ENCODE results near the gene EIF6. TPM values are rescaled to one million over a fixed set of nuclear protein-coding genes. Genes with fewer than 3 reads are reported as not detected.

Gene EIF6
- total RNA-seq, 2 experiments from 2014 or later: 24.9 to 25.8 TPM

GRCh38 chr20:35303382-35303734 lies 18.8 kb upstream of the EIF6 start:
- DNase-seq (no peak), ATAC-seq (ENCODE audit: poor library complexity) (no peak)
- intact Hi-C loops (cut with DNase I, micrococcal nuclease): loop anchor here (1.0 to 10.0 kb wide), 3 partner anchors 136 to 159 kb away; partner anchors contain the start of gene EDEM2 (in 1 of the 2)
- ChIA-PET CTCF (interaction anchor here (0.6 to 1.6 kb wide), 19 partner anchors 10 to 938 kb away, joined by 3 to 12 read pairs (median 4); partner anchors contain the start of genes EDEM2, EIF6 and ERGIC3), POLR2A (interaction anchor here (1.0 kb wide), 1 partner anchor 19 kb away, joined by 3 read pairs; the partner anchor contains the start of gene EIF6)
- no peak for TF ChIP-seq CTCF (IDR thresholded peaks at IDR 0.05)
- Histone ChIP-seq H3K4me3 (ENCODE audit: low read length) (no peak overlapping the region), H3K9me3 (ENCODE audit: control insufficient read depth in 1 of 2, insufficient read depth in 1 of 2, low read length in 2 of 2) (no peaks in the 10 kb centered on the region), H3K36me3 (ENCODE audit: insufficient read depth, low read length) (peaks cover 10% of the 10 kb centered on the region), H3K27me3 (ENCODE audit: control insufficient read depth in 1 of 2, insufficient read depth in 2 of 2, low read length in 2 of 2) (no peaks in the 10 kb centered on the region), H3K27ac (ENCODE audit: low read depth in 1 of 2, low read length in 2 of 2) (no peak overlapping the region), H3K4me1 (ENCODE audit: insufficient read depth, low read length) (peaks cover 17% of the 10 kb centered on the region)
- peaks cover 8% of the 10 kb centered on the region for H3K4me1 Mint-ChIP-seq (ENCODE audit: low read depth)
- no peaks in the 10 kb centered on the region for H3K27me3 Mint-ChIP-seq
- no peaks in the 10 kb centered on the region for H3K9me3 Mint-ChIP-seq
- peaks cover 5% of the 10 kb centered on the region for H3K36me3 Mint-ChIP-seq (ENCODE audit: low read depth)
- no peak overlapping the region for H3K27ac Mint-ChIP-seq
- no peak overlapping the region for H3K4me3 Mint-ChIP-seq

- peaks cover 10% of the 10 kb centered on the region for H3K36me3 ChIP-seq (ENCODE audit: insufficient read depth, low read length)
- ChIA-PET CTCF (interaction anchor here (1.0 to 1.6 kb wide), 3 partner anchors 13 to 145 kb away, joined by 3 to 12 read pairs (median 7); partner anchors contain the start of gene EIF6), POLR2A (no interaction called here)
- peaks cover 8% of the 10 kb centered on the region for H3K4me1 Mint-ChIP-seq (ENCODE audit: low read depth)
- H3K27ac Mint-ChIP-seq: no peak overlapping the region
- no peak for DNase-seq
- H3K4me3 ChIP-seq (ENCODE audit: low read length): no peak overlapping the region
- no peak overlapping the region for H3K27ac ChIP-seq (ENCODE audit: low read depth in 1 of 2, low read length in 2 of 2)
- intact Hi-C loops (cut with DNase I, micrococcal nuclease): loop anchor here (1.0 to 10.0 kb wide), 3 partner anchors 137 to 158 kb away; partner anchors contain the start of gene EDEM2 (in 1 of the 2)
- no peak overlapping the region for H3K4me3 Mint-ChIP-seq
- peaks cover 17% of the 10 kb centered on the region for H3K4me1 ChIP-seq (ENCODE audit: insufficient read depth, low read length)
- no peaks in the 10 kb centered on the region for H3K9me3 ChIP-seq (ENCODE audit: control insufficient read depth in 1 of 2, insufficient read depth in 1 of 2, low read length in 2 of 2)
- no peak for ATAC-seq (ENCODE audit: poor library complexity)
- peaks cover 5% of the 10 kb centered on the region for H3K36me3 Mint-ChIP-seq (ENCODE audit: low read depth)
- no peaks in the 10 kb centered on the region for H3K9me3 Mint-ChIP-seq
- no peaks in the 10 kb centered on the region for H3K27me3 Mint-ChIP-seq
- TF ChIP-seq CTCF (IDR thresholded peaks at IDR 0.05): no peak
- H3K27me3 ChIP-seq (ENCODE audit: control insufficient read depth in 1 of 2, insufficient read depth in 2 of 2, low read length in 2 of 2): no peaks in the 10 kb centered on the region
These were observed 18.1 kb upstream of the EIF6 start for GRCh38 chr20:35302421-35303335.

- H3K27ac ChIP-seq (ENCODE audit: low read depth in 1 of 2, low read length in 2 of 2): no peak overlapping the region
- Mint-ChIP-seq H3K36me3 (ENCODE audit: low read depth) (peaks cover 5% of the 10 kb centered on the region), H3K4me1 (ENCODE audit: low read depth) (peaks cover 8% of the 10 kb centered on the region), H3K9me3 (no peaks in the 10 kb centered on the region), H3K27me3 (no peaks in the 10 kb centered on the region), H3K4me3 (no peak overlapping the region), H3K27ac (no peak overlapping the region)
- ATAC-seq (ENCODE audit: poor library complexity): no peak
- H3K27me3 ChIP-seq (ENCODE audit: control insufficient read depth in 1 of 2, insufficient read depth in 2 of 2, low read length in 2 of 2): no peaks in the 10 kb centered on the region
- ChIA-PET CTCF (no interaction called here), POLR2A (no interaction called here)
- intact Hi-C loops (cut with DNase I, micrococcal nuclease): loop anchor here in 1 of 2 experiments (10.0 kb wide), 1 partner anchor 157 kb away; the partner anchor contains the start of gene EDEM2
- peaks cover 8% of the 10 kb centered on the region for H3K36me3 ChIP-seq (ENCODE audit: insufficient read depth, low read length)
- peaks cover 10% of the 10 kb centered on the region for H3K4me1 ChIP-seq (ENCODE audit: insufficient read depth, low read length)
- no peak overlapping the region for H3K4me3 ChIP-seq (ENCODE audit: low read length)
- no peaks in the 10 kb centered on the region for H3K9me3 ChIP-seq (ENCODE audit: control insufficient read depth in 1 of 2, insufficient read depth in 1 of 2, low read length in 2 of 2)
- DNase-seq: no peak
- TF ChIP-seq CTCF (IDR thresholded peaks at IDR 0.05): no peak
These were observed 16.9 kb upstream of the EIF6 start for GRCh38 chr20:35301426-35301825.
